ENCODE data around the gene LMLN. TPM values are rescaled to one million over a fixed set of nuclear protein-coding genes. Genes with fewer than 3 reads are reported as not detected.
A peak's percentile ranks its signal among the peaks of the same experiment; 100 is the strongest.
"Not testable (repeated sequence)": the region's sequence is repeated elsewhere in the genome, so short reads cannot be mapped to it uniquely, and the experiment has no call there.

LMLN gene
- total RNA-seq, 2 donors from 2014 or later: 2.4 to 8.4 TPM

- DNase-seq (ENCODE audit: low spot score in 2 of 2) (no peak), ATAC-seq (no peak)
- Mint-ChIP-seq H3K27ac (no peak overlapping the region), H3K36me3 (no peaks in the 10 kb centered on the region), H3K9me3 (no peaks in the 10 kb centered on the region)
These were observed 72.3 kb downstream of the LMLN start for GRCh38 chr3:198032039-198032936.

- ATAC-seq (no peak), DNase-seq (ENCODE audit: low spot score in 2 of 2) (no peak)
- Mint-ChIP-seq H3K27ac (no peak overlapping the region), H3K36me3 (peaks cover 8 to 11% of the 10 kb centered on the region in 2 donors), H3K9me3 (peaks cover 6% of the 10 kb centered on the region in 2 donors)
These were observed 83.1 kb downstream of the LMLN start for GRCh38 chr3:198043119-198043518.

- no peak overlapping the region for H3K27ac Mint-ChIP-seq
- DNase-seq (ENCODE audit: low spot score in 2 of 2): no peak
- no peaks in the 10 kb centered on the region for H3K36me3 Mint-ChIP-seq
- no peaks in the 10 kb centered on the region for H3K9me3 Mint-ChIP-seq
- no peak for ATAC-seq
These were observed 86.3 kb downstream of the LMLN start for GRCh38 chr3:198046120-198046857.

- H3K36me3 Mint-ChIP-seq: no peaks in the 10 kb centered on the region
- H3K27ac Mint-ChIP-seq: no peak overlapping the region
- no peaks in the 10 kb centered on the region for H3K9me3 Mint-ChIP-seq
- DNase-seq (ENCODE audit: low spot score in 2 of 2): no peak
- ATAC-seq: no peak
These were observed 88.4 kb downstream of the LMLN start for GRCh38 chr3:198048445-198048844.

GRCh38 chr3:198051836-198052235, 91.8 kb downstream of the LMLN start:
- ATAC-seq: no peak
- H3K36me3 Mint-ChIP-seq: no peaks in the 10 kb centered on the region
- DNase-seq (ENCODE audit: low spot score in 2 of 2): no peak
- H3K27ac Mint-ChIP-seq: no peak overlapping the region
- H3K9me3 Mint-ChIP-seq: no peaks in the 10 kb centered on the region

GRCh38 chr3:198053462-198053861, 93.4 kb downstream of the LMLN start:
- not testable (repeated sequence) for H3K36me3 Mint-ChIP-seq

GRCh38 chr3:198061119-198062067, 101.4 kb downstream of the LMLN start:
- ATAC-seq (peak; percentile 46 to 90), DNase-seq (ENCODE audit: low spot score in 2 of 2) (no peak)
- H3K36me3 Mint-ChIP-seq: peaks cover 0 to 6% of the 10 kb centered on the region in 2 donors
- H3K9me3 Mint-ChIP-seq: no peaks in the 10 kb centered on the region
- no peak overlapping the region for H3K27ac Mint-ChIP-seq

More at GRCh38 chr3:198053462-198053861, 93.4 kb downstream of the LMLN start:
- DNase-seq (ENCODE audit: low spot score in 2 of 2); ATAC-seq; H3K9me3 Mint-ChIP-seq; H3K27ac Mint-ChIP-seq: not testable (repeated sequence)

GRCh38 chr3:198062068-198062465, 102.0 kb downstream of the LMLN start:
- no peak overlapping the region for H3K27ac Mint-ChIP-seq
- no peaks in the 10 kb centered on the region for H3K9me3 Mint-ChIP-seq
- ATAC-seq: no peak
- DNase-seq (ENCODE audit: low spot score in 2 of 2): no peak
- H3K36me3 Mint-ChIP-seq: peaks cover 0 to 6% of the 10 kb centered on the region in 2 donors

- DNase-seq (ENCODE audit: low spot score in 2 of 2) (no peak), ATAC-seq (peak in 1 of 2 donors; percentile 58)
- no peaks in the 10 kb centered on the region for H3K9me3 Mint-ChIP-seq
- peaks cover 0 to 6% of the 10 kb centered on the region in 2 donors for H3K36me3 Mint-ChIP-seq
- H3K27ac Mint-ChIP-seq: no peak overlapping the region
These were observed 104.4 kb downstream of the LMLN start for GRCh38 chr3:198064420-198064819.

- H3K36me3 Mint-ChIP-seq: peaks cover 0 to 6% of the 10 kb centered on the region in 2 donors
- ATAC-seq: no peak
- H3K9me3 Mint-ChIP-seq: no peaks in the 10 kb centered on the region
- no peak for DNase-seq (ENCODE audit: low spot score in 2 of 2)
- no peak overlapping the region for H3K27ac Mint-ChIP-seq
These were observed 105.9 kb downstream of the LMLN start for GRCh38 chr3:198065897-198066296.

GRCh38 chr3:198067416-198067815, 107.4 kb downstream of the LMLN start:
- H3K36me3 Mint-ChIP-seq: peaks cover 0 to 6% of the 10 kb centered on the region in 2 donors
- no peaks in the 10 kb centered on the region for H3K9me3 Mint-ChIP-seq
- no peak overlapping the region for H3K27ac Mint-ChIP-seq
- no peak for ATAC-seq
- no peak for DNase-seq (ENCODE audit: low spot score in 2 of 2)

- DNase-seq (ENCODE audit: low spot score in 2 of 2): no peak
- no peaks in the 10 kb centered on the region for H3K9me3 Mint-ChIP-seq
- peaks cover 0 to 1% of the 10 kb centered on the region in 2 donors for H3K36me3 Mint-ChIP-seq
- no peak for ATAC-seq
- H3K27ac Mint-ChIP-seq: no peak overlapping the region
These were observed 110.9 kb downstream of the LMLN start for GRCh38 chr3:198070871-198071270.

GRCh38 chr3:198071602-198072287, 111.7 kb downstream of the LMLN start:
- DNase-seq (ENCODE audit: low spot score in 2 of 2): peak; percentile 60 to 70
- Mint-ChIP-seq H3K36me3 (no peaks in the 10 kb centered on the region), H3K9me3 (no peaks in the 10 kb centered on the region), H3K27ac (peak overlapping the region; percentile 75 to 93)
- peak; percentile 100 for ATAC-seq

GRCh38 chr3:198076722-198077308, 116.8 kb downstream of the LMLN start:
- ATAC-seq (no peak), DNase-seq (ENCODE audit: low spot score in 2 of 2) (no peak)
- peaks cover 0 to 2% of the 10 kb centered on the region in 2 donors for H3K36me3 Mint-ChIP-seq
- H3K27ac Mint-ChIP-seq: no peak overlapping the region
- H3K9me3 Mint-ChIP-seq: no peaks in the 10 kb centered on the region

- peak; percentile 63 to 68 for ATAC-seq
- peak in 1 of 2 donors; percentile 42 for DNase-seq (ENCODE audit: low spot score in 2 of 2)
- peaks cover 0 to 4% of the 10 kb centered on the region in 2 donors for H3K36me3 Mint-ChIP-seq
- peaks cover 0 to 8% of the 10 kb centered on the region in 2 donors for H3K9me3 Mint-ChIP-seq
- H3K27ac Mint-ChIP-seq: peak overlapping the region; percentile 29 to 88
These were observed 119.9 kb downstream of the LMLN start for GRCh38 chr3:198079771-198080520.
